Measurements from ENCODE around the gene CPOX. TPM values are rescaled to one million over a fixed set of nuclear protein-coding genes. Genes with fewer than 3 reads are reported as not detected.
A peak's percentile ranks its signal among the peaks of the same experiment; 100 is the strongest.

CPOX gene
- total and polyA plus RNA-seq, 10 of the 15 experiments (the other 5 are each of a cell fraction or from before 2014, with no cell fraction given): 40.7 to 72.6 (median 64.5) TPM

GRCh38 chr3:98531622-98532274 is 61.7 kb downstream of the CPOX start, which contains the start of gene GPR15 (continued):
- TF ChIP-seq ZBTB4 (CRISPR knock-in tag; IDR thresholded peaks at IDR 0.05): no peak
- TF ChIP-seq ZBTB11 (CRISPR knock-in tag; IDR thresholded peaks at IDR 0.05): no peak
- no peak for TF ChIP-seq SMC3 (IDR thresholded peaks at IDR 0.05; ENCODE audit: borderline replicate concordance, low read length)
- TF ChIP-seq ZNF592 (IDR thresholded peaks at IDR 0.05): no peak
- no peak; the same call in 1 of the 2 replicates for TF ChIP-seq GATAD2B (conservative IDR thresholded peaks at IDR 0.05; ENCODE audit: low read depth)
- TF ChIP-seq REST (IDR thresholded peaks at IDR 0.05; ENCODE audit: low read depth, low read length): 0 out of 2 replicates have a peak, but pooled peaks have one; percentile 2
- TF ChIP-seq MLLT1 (IDR thresholded peaks at IDR 0.05): peak; percentile 79
- no peak for TF ChIP-seq LARP7 (IDR thresholded peaks at IDR 0.05)
- TF ChIP-seq ASH2L (IDR thresholded peaks at IDR 0.05; ENCODE audit: borderline replicate concordance, low read depth): no peak
- TF ChIP-seq POU2F2 (IDR thresholded peaks at IDR 0.05; ENCODE audit: borderline replicate concordance, low read depth, low read length): peak; percentile 93; the same call in 2 of the 3 replicates
- TF ChIP-seq HDGF (IDR thresholded peaks at IDR 0.05): 0 out of 2 replicates have a peak, but pooled peaks have one; percentile 3
- 0 out of 2 replicates have a peak, but pooled peaks have one; percentile 41 for TF ChIP-seq ZNF384 (IDR thresholded peaks at IDR 0.05; ENCODE audit: borderline replicate concordance, low read depth, low read length)

All from GM12878 (cell line).